ENCODE results near the gene PLEKHO2.

Gene PLEKHO2

GRCh38 chr15:64825431-64826294 is 16.1 kb upstream of the PLEKHO2 start, which contains the start of gene PIF1:
Gene PIF1 (minus strand): TSS chr15:64825647. CDS start chr15:64824335, 1,312 bp downstream.
- peak; percentile 74 to 84 (median 82) for DNase-seq (ENCODE audit: low read depth in 3 of 3)

GRCh38 chr15:64828985-64829384 is 12.7 kb upstream of the PLEKHO2 start:
- DNase-seq (ENCODE audit: low read depth in 3 of 3): no peak

DNA sequence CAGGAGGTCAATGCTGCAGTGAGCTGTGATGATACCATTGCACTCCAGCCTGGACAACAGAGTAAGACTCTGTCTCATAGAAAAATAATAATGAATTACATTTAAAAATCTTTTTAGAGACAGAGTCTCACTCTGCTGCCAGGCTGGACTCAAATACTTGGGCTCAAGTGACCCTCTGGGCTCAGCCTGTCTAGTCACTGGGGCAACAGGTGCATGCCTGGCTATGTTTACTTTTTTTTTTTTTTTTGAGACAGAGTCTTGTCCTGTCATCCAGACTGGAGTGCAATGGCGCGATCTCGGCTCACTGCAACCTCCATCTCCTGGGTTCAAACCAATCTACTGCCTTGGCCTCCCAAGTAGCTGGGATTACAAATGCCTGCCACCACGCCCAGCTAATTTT is 8.0 kb upstream of the PLEKHO2 start:
- no peak for DNase-seq (ENCODE audit: low read depth in 3 of 3)

- DNase-seq (ENCODE audit: low read depth in 3 of 3): no peak
Measured at GRCh38 chr15:64836023-64836536, 5.6 kb upstream of the PLEKHO2 start.

GRCh38 chr15:64837502-64837901 is 4.2 kb upstream of the PLEKHO2 start:
- DNase-seq (ENCODE audit: low read depth in 3 of 3): no peak

DNA sequence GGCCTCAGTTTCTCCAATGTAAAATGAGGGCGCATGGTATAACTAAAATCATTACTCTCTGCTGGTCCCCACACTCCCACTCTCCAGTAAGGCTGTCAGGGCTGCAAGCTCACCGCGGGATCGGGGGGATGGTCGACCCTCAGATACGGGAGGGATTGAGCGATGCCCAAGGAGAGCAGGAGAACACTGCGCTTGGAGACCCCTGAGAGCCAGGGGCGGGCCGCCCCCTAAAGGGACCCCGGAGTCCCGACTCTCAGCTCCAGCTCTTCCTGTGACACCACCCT is 713 bp upstream of the PLEKHO2 start:
- DNase-seq (ENCODE audit: low read depth in 3 of 3): no peak

DNA sequence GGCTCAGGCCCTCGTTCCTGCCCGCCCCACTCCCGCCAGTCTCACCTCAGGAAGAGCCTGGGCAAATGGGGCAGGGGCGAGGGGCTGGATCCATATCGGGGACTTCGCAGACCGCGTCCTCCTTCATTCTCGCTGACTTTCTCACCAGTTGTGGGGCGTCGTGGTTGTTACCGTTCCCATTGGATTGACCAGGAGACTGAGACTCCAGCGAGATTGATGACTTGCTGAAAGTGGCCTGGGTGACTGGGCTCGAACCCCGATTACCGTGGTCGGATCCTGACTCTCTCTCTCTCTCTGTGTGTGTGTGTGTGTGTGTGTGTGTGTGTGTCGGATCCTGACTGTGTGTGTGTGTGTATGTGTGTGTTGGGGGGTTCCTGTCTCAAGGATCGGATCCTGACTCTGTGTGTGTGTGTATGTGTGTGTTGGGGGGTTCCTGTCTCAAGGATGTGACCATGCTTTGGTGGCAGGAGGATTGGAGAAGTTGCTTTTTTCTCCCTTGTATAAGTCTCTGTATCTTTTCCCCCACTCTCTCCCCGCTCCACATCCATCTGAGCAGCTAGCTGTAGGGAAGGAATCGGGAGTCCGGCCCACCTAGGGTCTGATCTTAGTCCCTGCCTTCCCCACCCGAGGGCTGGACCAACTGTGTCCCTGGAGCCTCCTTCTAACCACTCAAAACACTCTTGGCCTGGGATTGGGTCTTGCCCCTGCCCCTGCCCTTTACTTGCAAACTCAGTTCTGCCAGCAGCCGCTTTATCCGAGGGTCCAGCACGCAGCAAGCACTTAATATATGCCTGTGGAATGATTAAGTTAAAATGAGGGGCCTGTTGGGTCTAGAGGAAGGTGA is 603 bp downstream of the PLEKHO2 start:
- DNase-seq (ENCODE audit: low read depth in 3 of 3): no peak

DNA sequence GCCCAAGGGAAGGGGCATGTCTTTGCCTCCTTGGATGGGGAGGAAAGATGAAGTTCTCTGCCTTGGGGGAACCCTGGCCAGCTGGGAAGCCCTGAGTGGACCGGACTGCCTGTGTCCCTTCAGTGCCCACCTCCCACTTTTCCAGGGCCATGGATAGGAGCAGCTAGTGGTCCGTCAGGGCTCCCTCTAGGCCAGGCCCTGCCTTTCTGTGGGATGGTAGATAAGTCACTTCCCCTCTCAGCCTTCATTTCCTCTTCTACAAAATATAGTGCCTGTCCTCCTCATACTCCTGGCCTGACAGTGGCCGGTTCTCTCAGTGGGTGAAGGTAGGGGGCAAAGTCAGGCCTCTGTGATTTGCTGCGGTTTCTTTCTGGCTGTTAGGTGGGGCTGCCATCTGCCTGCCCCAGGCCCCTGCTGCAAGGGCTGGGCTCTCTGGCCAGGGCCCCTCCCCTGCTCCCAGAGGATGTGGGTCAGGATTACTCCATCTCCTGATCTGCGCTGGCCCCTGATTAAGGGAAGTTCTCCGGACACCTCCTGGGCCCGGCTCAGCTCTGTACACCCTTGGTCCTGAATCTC is 1.4 kb downstream of the PLEKHO2 start:
- DNase-seq (ENCODE audit: low read depth in 3 of 3): no peak

GRCh38 chr15:64843991-64844390 is 2.3 kb downstream of the PLEKHO2 start:
- no peak for DNase-seq (ENCODE audit: low read depth in 3 of 3)

- no peak for DNase-seq (ENCODE audit: low read depth in 3 of 3)
Measured at GRCh38 chr15:64844576-64845145, 2.9 kb downstream of the PLEKHO2 start.

- DNase-seq (ENCODE audit: low read depth in 3 of 3): no peak
Measured at GRCh38 chr15:64845183-64845611, 3.5 kb downstream of the PLEKHO2 start.

DNA sequence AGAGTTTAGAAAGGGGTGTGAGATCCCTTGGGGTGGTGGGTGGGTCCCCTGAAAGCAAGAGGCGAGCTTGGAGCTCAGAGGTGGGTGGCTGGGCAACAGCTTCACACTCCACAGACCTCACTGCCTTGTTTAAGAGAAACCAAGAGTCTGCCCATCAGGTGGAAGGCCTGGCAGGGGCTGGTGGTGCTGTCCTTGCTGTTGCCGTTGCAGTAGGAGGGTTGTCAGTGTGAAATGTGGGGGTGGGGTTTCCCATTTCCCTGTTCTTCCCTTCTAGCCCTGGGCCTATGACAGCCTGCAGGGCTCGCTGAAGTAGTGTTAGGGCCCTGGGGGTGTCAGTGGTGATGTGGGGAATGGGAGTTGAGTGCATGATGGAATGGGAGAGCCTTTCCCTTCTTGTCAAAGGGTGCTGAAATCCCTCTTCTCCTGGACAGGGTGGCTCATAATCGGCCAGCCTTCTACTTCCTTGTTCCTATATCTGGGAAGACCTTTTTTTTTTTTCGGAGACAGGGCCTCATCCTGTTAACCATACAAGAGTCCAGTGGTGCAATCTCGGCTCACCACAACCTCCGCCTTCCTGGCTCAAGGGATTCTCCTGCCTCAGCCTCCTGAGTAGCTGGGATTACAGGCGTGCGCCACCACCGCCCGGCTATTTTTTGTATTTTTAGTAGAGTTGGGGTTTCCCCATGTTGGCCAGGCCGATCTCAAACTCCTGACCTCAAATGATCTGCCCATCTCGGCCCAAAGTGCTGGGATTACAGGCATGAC is 4.3 kb downstream of the PLEKHO2 start:
- DNase-seq (ENCODE audit: low read depth in 3 of 3): no peak

DNA sequence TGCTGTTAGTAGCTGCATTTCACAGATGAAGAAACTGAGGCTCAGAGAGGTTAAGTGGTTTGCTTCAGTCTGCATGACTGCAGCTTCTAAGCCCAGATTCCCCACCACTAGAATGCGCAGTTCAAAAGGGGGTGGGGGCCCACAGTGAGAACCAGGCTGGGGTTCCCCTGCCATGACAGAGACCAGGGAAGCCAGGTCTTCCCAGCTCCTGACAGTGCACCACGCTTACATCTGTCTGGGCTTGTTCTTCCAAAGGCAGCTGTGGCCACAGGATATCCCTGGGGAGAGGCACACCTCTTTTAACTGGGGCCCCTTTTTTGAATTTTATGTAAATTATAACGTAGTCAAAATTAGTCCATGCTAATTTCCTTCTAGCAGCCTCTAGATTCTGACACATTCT is 5.3 kb downstream of the PLEKHO2 start:
- DNase-seq (ENCODE audit: low read depth in 3 of 3): no peak

DNA sequence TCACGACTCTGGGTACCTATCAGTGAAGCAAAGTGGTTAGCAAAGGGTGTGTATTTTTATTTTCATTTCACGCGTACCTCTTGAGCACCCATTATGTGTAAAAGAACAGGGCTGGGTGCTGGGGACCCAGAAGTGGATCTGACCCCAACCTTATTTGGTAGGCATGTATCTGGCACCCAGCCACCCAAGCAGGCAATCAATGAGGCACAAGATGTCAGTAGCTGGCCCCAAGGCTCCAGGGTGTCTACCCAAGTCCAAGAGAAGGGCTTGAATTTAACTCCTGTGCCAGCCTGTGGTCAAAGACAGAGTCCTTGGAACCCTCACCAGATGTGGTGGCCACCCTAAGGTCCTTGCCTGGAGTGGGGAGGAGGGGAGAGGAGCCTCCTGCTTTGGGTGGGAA is 5.7 kb downstream of the PLEKHO2 start:
- DNase-seq (ENCODE audit: low read depth in 3 of 3): no peak

DNA sequence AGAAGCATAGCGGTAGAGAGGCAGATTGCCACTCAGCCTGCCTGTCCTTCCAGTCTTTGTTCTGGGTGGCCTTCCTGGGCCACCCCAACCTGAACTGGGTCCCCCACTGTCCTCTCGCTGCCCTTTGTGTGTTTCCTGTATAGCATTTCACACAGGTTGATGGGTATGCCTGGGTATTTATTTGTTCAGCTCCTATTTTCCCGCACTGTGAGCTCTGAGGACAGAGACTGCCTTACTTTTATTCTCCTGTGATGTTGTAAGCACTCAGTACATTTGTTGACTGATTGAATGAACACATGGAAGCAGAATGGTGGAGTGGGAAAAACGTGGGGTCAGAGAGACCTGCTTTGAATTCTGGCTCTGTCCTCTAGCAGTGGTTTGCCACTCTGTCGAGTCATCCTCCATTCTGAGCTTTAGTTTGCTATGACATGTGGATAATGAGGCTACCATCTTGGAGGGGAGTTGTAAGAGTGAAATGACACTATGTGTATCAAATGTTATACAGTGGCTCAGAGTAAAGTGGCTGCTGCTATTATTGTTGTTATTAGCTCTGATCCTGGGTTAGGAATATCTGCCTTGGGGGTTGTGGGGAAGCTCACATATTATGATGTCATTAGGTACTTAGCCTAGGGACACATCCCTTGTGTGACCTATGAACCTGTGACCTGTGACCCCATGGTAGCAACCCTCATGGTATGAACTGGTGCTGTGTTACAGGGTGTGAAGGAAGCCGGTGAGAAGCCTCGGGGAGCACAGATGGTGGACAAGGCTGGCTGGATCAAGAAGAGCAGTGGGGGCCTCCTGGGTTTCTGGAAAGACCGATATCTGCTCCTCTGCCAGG is 6.4 kb downstream of the PLEKHO2 start:
- no peak for DNase-seq (ENCODE audit: low read depth in 3 of 3)

DNA sequence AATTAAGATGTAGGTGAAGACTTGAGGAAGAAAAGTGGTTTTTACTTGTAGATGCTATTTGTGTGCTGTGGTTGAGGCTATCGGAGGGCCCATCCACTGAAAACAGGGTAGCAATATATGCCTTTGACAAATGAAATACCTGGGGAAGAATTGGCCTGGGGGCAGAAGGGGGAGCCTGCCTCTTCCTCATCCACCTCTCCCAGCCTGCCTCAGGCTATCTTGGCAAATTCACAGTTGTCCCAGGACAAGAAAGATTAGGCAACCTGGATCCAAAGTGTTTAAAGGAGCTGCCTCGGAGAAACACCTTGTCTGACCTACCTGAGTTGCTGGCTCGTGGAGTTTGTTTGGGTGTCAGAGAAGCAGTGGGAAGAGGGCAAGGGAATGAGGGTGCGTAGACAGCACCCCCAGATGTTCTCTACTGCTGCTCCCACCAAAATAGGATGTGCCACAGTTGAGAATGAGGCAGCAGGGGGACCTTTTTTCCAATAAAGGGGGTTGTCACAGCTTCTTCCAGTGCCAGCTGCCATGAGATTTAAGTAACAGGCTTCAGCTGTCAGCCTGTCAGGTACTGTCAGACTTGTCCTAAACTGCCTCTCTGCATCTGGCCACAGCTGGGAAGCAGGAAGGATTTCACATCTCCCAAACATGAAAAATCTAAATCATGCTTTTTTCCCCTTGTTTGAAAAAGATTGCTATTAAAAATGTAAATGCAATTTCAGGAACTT is 9.2 kb downstream of the PLEKHO2 start:
- DNase-seq (ENCODE audit: low read depth in 3 of 3): no peak

- no peak for DNase-seq (ENCODE audit: low read depth in 3 of 3)
Measured at GRCh38 chr15:64851503-64851840, 9.8 kb downstream of the PLEKHO2 start.

DNA sequence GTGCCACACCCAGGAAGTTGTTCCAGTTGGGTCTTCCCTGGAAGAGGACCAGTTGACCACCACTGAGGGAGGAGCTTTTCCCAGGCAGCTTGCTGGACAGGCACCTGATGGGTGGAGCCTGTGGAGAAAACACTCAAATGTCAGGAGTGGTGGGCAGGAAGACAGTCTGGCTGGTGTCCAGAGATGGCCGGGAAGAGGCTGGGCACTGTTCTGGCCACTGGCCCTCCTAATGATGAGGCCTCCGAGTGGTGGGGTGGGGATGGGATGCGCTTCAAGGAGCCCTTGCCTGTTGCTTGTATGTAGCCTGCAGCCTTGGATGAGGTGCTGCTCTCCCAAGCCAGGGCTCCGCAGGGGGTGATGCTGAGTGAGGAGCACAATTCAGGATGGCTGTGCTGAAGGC is 12.3 kb downstream of the PLEKHO2 start:
- DNase-seq (ENCODE audit: low read depth in 3 of 3): no peak

- no peak for DNase-seq (ENCODE audit: low read depth in 3 of 3)
Measured at GRCh38 chr15:64854526-64854925, 12.8 kb downstream of the PLEKHO2 start.
